NOMO-1 treated with dmso at 0.1 percent for 144 hours (cell line): Measurements from ENCODE around the gene AMBP.

Experiments
- DNase-seq: peaks from one replicate; lab custom pipeline; 2025; ENCODE audit not compliant: unreplicated experiment; lab: John Stamatoyannopoulos, UW

The AMBP gene

DNA sequence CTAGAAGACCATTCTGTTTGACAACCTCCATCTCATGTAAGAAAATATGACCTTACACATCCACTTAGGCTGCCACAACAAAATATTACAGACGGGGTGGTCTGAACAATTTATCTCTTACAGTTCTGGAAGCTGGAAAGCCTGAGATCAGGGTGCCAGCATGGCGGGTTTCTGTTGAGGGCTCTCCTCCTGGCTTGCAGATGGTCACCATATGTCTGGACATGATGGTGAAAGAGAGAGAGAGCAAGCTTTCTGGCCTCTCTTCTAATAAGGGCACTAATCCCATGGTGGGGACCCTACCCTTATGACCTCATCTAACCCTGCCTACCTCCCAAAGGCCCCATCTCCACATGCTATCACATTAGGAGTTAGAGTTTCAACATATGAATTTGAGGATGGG, 66.0 kb downstream of the AMBP start:
- no peak for DNase-seq

DNA sequence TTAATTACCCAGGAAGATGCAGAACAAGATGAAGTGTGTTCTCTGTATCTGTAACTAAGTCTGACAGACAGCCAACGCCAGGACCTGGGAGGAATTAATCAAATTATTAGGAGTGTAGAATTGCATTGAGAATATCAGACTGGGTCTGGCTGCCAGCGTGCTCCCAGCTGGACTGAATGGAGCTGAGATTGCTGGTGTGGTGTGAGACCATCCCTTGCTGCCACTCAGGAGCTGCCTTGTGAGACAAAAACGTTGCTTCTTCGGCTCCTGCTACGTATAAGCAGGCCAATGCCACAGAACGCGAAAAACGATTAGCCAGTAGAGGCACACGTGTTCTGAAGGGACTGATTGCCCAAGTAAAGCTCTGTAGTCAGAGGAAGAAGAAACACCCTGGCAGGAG, 66.8 kb downstream of the AMBP start:
- no peak for DNase-seq
